GM19099 (cell line): Measurements from ENCODE around the gene EXOC6.

ENCODE experiments used
- POLR2A ChIP-seq: IDR thresholded peaks from 3 replicates; pipeline ENCODE4 v1.6.1; 2011; ENCODE audit warnings: low read depth; ENCODE audit not compliant: insufficient read length; ENCODE audit errors: extremely low read depth

The EXOC6 gene

DNA sequence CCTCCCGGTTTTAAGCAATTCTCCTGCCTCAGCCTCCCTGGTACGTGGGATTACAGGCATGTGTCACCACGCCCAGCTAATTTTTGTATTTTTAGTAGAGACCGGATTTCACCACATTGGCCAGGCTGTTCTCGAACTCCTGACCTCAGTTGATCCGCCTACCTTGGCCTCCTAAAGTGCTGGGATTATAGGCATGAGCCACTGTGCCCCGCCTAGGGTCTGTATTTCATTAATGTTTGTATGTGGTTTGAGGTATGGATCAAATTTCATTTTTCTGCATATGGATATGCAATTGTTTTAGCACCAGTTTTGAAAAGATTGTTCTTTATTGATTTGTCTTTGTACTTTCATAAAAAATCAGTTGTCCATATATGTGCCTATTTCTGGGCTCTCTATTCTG lies 251.3 kb downstream of the EXOC6 start:
- no peak for TF ChIP-seq POLR2A

DNA sequence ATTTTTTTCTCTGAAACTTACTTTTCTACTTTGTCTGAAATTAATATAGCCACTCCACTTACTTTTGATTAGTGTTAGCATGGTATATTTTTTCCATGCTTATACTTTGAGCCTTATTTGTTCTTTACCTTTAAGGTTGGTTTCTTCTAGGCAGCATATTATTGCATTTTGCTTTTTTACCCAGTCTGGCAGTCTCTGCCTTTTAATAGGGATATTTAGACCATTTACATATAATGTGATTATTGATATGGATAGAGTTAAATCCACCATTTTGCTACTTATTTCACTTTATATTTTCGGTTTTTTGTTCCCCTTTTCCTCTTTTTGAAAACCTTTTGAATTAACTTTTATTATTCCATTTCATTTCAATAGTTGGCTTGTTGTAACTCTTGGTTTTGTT lies 255.6 kb downstream of the EXOC6 start:
- TF ChIP-seq POLR2A = no peak

DNA sequence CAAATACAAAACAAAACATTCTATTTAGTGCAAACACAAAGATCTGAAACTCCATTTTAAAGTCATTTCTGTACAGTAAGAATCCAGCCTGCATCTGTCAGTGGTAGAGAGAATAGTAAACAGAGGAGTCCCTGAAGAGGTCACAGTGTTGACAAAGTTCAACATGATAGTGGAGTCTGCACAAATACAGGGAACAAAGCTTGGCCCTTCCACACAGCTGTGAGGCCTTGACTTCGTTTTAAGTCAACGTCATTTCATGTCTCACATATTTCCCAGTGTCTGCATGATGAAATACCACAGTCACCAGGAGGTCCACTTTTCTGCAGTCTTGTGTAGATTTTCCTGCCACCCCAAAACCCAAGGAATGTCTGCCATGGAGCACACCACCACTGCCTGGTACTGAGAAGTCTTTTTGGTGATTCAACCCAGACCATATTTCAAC lies 258.3 kb downstream of the EXOC6 start:
- no peak for TF ChIP-seq POLR2A
